Spleen (tissue), 11 donors: ENCODE results near the gene ATP5IF1. TPM values are rescaled to one million over a fixed set of nuclear protein-coding genes. Genes with fewer than 3 reads are reported as not detected.

Experiments
- DNase-seq: peaks from one replicate; pipeline ENCODE4 v3.0.0-alpha.2; 2020
- H3K27ac ChIP-seq, 8 donors: fragments of 200-600 bp; sonication (generic) in 7 of 8; 1 replicate in 4 of 8; 2 replicates in 4 of 8; pipeline versions ENCODE4 v1.5.0 to v1.8.0; 2016 to 2021; ENCODE audit warnings: inconsistent platforms in 4 of 8, mild to moderate bottlenecking in 4 of 8, moderate library complexity in 1 of 8
- H3K27me3 ChIP-seq, 7 donors: fragments of 200-600 bp; sonication (generic) in 6 of 7; replicated peaks in 1 of 7; 1 replicate in 4 of 7; 2 replicates in 3 of 7; pipeline versions ENCODE4 v1.5.0 to v1.8.0; 2016 to 2021; ENCODE audit warnings: inconsistent platforms in 3 of 7, mild to moderate bottlenecking in 1 of 7
- H3K36me3 ChIP-seq, 6 donors: fragments of 200-600 bp; sonication (generic) in 5 of 6; 1 replicate in 4 of 6; 2 replicates in 2 of 6; pipeline versions ENCODE4 v1.5.0 to v1.8.0; 2016 to 2021; ENCODE audit warnings: inconsistent platforms in 2 of 6
- H3K4me1 ChIP-seq, 6 donors: fragments of 200-600 bp; sonication (generic) in 5 of 6; 1 replicate in 3 of 6; 2 replicates in 3 of 6; pipeline versions ENCODE4 v1.5.0 to v1.8.0; 2016 to 2021; ENCODE audit warnings: inconsistent platforms in 3 of 6
- H3K4me3 ChIP-seq, 8 donors: fragments of 200-600 bp; sonication (generic) in 7 of 8; 1 replicate in 4 of 8; 2 replicates in 4 of 8; pipeline versions ENCODE4 v1.5.0 to v1.8.0; 2016 to 2021; ENCODE audit warnings: inconsistent platforms in 4 of 8, mild to moderate bottlenecking in 4 of 8, moderate library complexity in 2 of 8
- H3K9me3 ChIP-seq, 8 donors: fragments of 200-600 bp; sonication (generic) in 7 of 8; 1 replicate in 4 of 8; 2 replicates in 4 of 8; pipeline versions ENCODE4 v1.5.0 to v1.8.0; 2016 to 2021; ENCODE audit warnings: inconsistent platforms in 4 of 8
- CTCF ChIP-seq, 11 experiments: fragments of 200-600 bp in 7 of 11; fragments of 450-650 bp in 4 of 11; sonication (generic) in 4 of 11; IDR thresholded peaks in 8 of 11; conservative IDR thresholded peaks in 3 of 11; 1 replicate in 7 of 11; 2 replicates in 4 of 11; pipeline versions ENCODE4 v1.4.0 to v1.8.0; 2016 to 2021; ENCODE audit warnings: antibody characterized with exemption in 11 of 11, inconsistent platforms in 4 of 11, mild to moderate bottlenecking in 1 of 11
- POLR2A ChIP-seq, 3 donors: fragments of 450-650 bp; IDR thresholded peaks; one replicate each; pipeline ENCODE4 v1.5.1; 2017; ENCODE audit warnings: antibody characterized with exemption in 3 of 3, mild to moderate bottlenecking in 1 of 3
- POLR2AphosphoS5 ChIP-seq, 3 donors: sonication (generic); formaldehyde crosslinking; IDR thresholded peaks; one replicate each; pipeline ENCODE4 v1.5.1; 2017; ENCODE audit warnings: antibody characterized with exemption in 3 of 3
- WGBS, 5 donors: extraction: QIAGEN DNeasy Blood & Tissue Kit in 3 of 5; methylation state at CpG; one replicate each; pipeline versions ENCODE4 v1.1.5 to v1.1.7; 2013 to 2018; 5-methylcytosine and 5-hydroxymethylcytosine counted together
- intact Hi-C: fragments of 100-400 bp; cut with DNase I; formaldehyde crosslinking; loops from one replicate; pipeline ENCODE4 v1.15.0; 2023; ENCODE audit warnings: low total_unique reads
- polyA plus RNA-seq, 3 donors: library from polyadenylated mRNA; stranded (reverse); fragments of 200-250 nt; gene quantifications; one replicate each; pipeline ENCODE4 v1.2.1, GENCODE V29; 2013
- total RNA-seq, 7 donors: library from RNA; depleted of rRNA in 3 of 7; stranded (reverse); fragments of >200 nt in 3 of 7; fragmentation: NEBNext Ultra II Directional in 4 of 7; extraction: Animal tissue kit (Norgen Biotek cat#: 25700) in 4 of 7; gene quantifications; one replicate each; pipeline versions ENCODE4 v1.1.0 to v1.2.1, GENCODE V29; 2016 to 2021
- donor health status: healthy with polysubstance abuse.
- donor health status: DM: no; HTN: no; CAD: no; lungs with moderate emphysema.
- donor health status: DM: no; HTN: no; CAD: no.
- donor health status: Bipolar disorder and iron deficiency.
- donor health status: healthy.
- donor health status: DM: no; HTN: no; CAD: no.
- donor health status: DM: yes; HTN: yes; CAD: no.

The ATP5IF1 gene
- total and polyA plus RNA-seq, 10 donors, result 75.4 to 411 (median 202) TPM

GRCh38 chr1:28249866-28250295 lies 14.0 kb downstream of the ATP5IF1 start:
- whole genome bisulfite sequencing, 5 donors, result 50 to 72% (median 57%) methylated on average over 4 of the region's 4 CpGs
- DNase-seq, result no peak
- Histone ChIP-seq H3K27ac (peak overlapping the region in 7 of 8 donors; percentile 15 to 97 (median 90)), H3K36me3 (no peaks in the 10 kb centered on the region), H3K27me3 (no peaks in the 10 kb centered on the region), H3K4me1 (peaks cover 35 to 62% (median 50%) of the 10 kb centered on the region in 6 donors), H3K9me3 (no peaks in the 10 kb centered on the region), H3K4me3 (no peak overlapping the region)
- TF ChIP-seq CTCF (IDR thresholded peaks at IDR 0.05 in 8 of 11, conservative IDR thresholded peaks at IDR 0.05 in 3 of 11) (no peak), POLR2A (IDR thresholded peaks at IDR 0.05) (no peak)
- intact Hi-C loops, result loop anchor here (10.0 kb wide), 1 partner anchor 115 kb away; the partner anchor contains the start of gene PHACTR4

- H3K27me3 ChIP-seq, result peaks cover 0 to 5% (median 0%) of the 10 kb centered on the region in 7 donors
- peaks cover 13 to 52% (median 25%) of the 10 kb centered on the region in 6 donors for H3K4me1 ChIP-seq
- intact Hi-C loops, result loop anchor here (10.0 kb wide), 1 partner anchor 108 kb away; the partner anchor contains the start of gene PHACTR4
- no peak overlapping the region for H3K4me3 ChIP-seq
- H3K27ac ChIP-seq, result peak overlapping the region in 2 of 8 donors; percentile 3 to 48
- DNase-seq, result no peak
- TF ChIP-seq CTCF (IDR thresholded peaks at IDR 0.05 in 8 of 11, conservative IDR thresholded peaks at IDR 0.05 in 3 of 11) (no peak), POLR2AphosphoS5 (IDR thresholded peaks at IDR 0.05) (no peak), POLR2A (IDR thresholded peaks at IDR 0.05) (no peak)
- WGBS, 5 donors, result 68 to 76% (median 74%) methylated on average over 6 of the region's 6 CpGs
- no peaks in the 10 kb centered on the region for H3K36me3 ChIP-seq
- no peaks in the 10 kb centered on the region for H3K9me3 ChIP-seq
Measured at GRCh38 chr1:28256197-28256827, 20.4 kb downstream of the ATP5IF1 start.

GRCh38 chr1:28257736-28258135 lies 21.8 kb downstream of the ATP5IF1 start:
- intact Hi-C loops, result loop anchor here (10.0 kb wide), 1 partner anchor 107 kb away; the partner anchor contains the start of gene PHACTR4
- TF ChIP-seq POLR2A (IDR thresholded peaks at IDR 0.05) (no peak), POLR2AphosphoS5 (IDR thresholded peaks at IDR 0.05) (no peak), CTCF (IDR thresholded peaks at IDR 0.05 in 8 of 11, conservative IDR thresholded peaks at IDR 0.05 in 3 of 11) (no peak)

GRCh38 chr1:28258628-28259251 lies 22.8 kb downstream of the ATP5IF1 start:
- TF ChIP-seq POLR2A (IDR thresholded peaks at IDR 0.05), result peak in 1 of 3 donors; percentile 19
- no peak for TF ChIP-seq POLR2AphosphoS5 (IDR thresholded peaks at IDR 0.05)
- DNase-seq, result no peak
- Histone ChIP-seq H3K9me3 (no peaks in the 10 kb centered on the region), H3K27ac (peak overlapping the region in 7 of 8 donors; percentile 69 to 94 (median 87)), H3K36me3 (no peaks in the 10 kb centered on the region), H3K4me1 (peaks cover 17 to 73% (median 31%) of the 10 kb centered on the region in 6 donors), H3K27me3 (peaks cover 0 to 5% (median 0%) of the 10 kb centered on the region in 7 donors), H3K4me3 (peak overlapping the region in 7 of 8 donors; percentile 85 to 100 (median 96))
- intact Hi-C loops, result loop anchor here (10.0 kb wide), 1 partner anchor 106 kb away; the partner anchor contains the start of gene PHACTR4
- 10 to 27% (median 14%) methylated on average over 12 of the region's 12 CpGs for WGBS, 5 donors

More at GRCh38 chr1:28257736-28258135, 21.8 kb downstream of the ATP5IF1 start:
- no peak overlapping the region for H3K27ac ChIP-seq
- DNase-seq, result no peak
- peaks cover 0 to 5% (median 0%) of the 10 kb centered on the region in 7 donors for H3K27me3 ChIP-seq
- WGBS, 5 donors, result 96 to 99% (median 98%) methylated on average over 4 of the region's 4 CpGs
- H3K36me3 ChIP-seq, result no peaks in the 10 kb centered on the region
- H3K4me3 ChIP-seq, result no peak overlapping the region
- H3K4me1 ChIP-seq, result peaks cover 17 to 64% (median 31%) of the 10 kb centered on the region in 6 donors
- H3K9me3 ChIP-seq, result no peaks in the 10 kb centered on the region
